Measurements from ENCODE around the gene RRAS2.

Gene RRAS2

DNA sequence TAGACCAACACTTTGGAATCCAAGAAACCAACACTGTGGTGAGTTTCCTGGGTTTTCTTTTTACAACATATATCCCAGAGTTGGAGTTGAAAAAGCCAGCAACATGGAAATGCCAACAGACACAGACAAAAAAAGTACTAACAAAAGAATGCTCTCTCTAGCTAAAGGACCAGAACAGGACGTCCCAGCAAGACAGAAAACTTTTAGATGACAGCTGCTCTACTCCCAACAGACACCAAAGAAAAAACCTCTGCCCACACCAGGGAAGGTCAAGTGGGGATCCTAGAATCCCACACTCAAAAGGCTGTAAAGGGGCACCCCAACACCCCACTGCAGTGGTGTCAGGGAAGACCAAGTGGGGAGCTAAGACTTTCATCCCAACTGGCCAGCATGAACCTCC, 23.3 kb downstream of the RRAS2 start:
- no peak for DNase-seq

- no peak for DNase-seq
These were observed 24.1 kb downstream of the RRAS2 start for GRCh38 chr11:14334893-14335292.

DNA sequence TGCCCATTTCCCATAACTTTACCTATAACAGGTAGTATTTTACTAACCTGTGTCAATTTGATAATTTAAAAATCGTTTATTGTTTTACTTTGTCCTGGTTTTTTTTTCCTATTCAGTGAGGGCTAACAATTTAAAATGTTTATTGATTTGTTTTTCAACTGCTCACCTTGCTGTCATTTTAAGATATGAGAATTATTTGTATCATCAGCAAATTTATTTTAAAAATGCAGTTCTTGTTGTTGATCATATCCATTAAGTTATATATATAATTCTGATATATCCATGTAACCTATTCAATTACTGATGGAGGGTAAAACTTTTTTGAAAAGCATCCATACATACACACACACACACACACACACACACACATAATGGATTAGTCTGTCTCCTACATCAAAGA, 24.8 kb downstream of the RRAS2 start:
- DNase-seq = no peak

GRCh38 chr11:14331476-14332136, 27.4 kb downstream of the RRAS2 start:
- no peak for DNase-seq

DNA sequence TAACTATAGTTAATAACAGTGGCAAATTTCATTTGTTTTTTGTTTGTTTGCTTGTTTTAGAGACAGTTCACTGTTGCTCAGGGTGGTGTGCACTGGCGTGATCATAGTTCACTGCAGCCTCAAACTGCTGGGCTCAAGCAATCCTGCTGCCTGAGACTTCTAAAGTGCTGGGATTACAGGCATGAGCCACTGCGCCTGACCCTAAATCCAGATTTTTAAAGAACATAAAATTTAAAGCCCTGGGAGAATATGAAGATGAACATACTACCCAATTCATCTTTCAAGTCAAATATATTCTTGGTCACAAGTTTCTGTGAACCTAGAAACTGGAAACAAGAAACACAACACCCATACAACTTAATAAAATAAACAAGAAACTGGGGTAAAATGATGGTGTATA, 28.1 kb downstream of the RRAS2 start:
- DNase-seq = no peak

- no peak for DNase-seq
These were observed 29.3 kb downstream of the RRAS2 start for GRCh38 chr11:14329702-14330101.

DNA sequence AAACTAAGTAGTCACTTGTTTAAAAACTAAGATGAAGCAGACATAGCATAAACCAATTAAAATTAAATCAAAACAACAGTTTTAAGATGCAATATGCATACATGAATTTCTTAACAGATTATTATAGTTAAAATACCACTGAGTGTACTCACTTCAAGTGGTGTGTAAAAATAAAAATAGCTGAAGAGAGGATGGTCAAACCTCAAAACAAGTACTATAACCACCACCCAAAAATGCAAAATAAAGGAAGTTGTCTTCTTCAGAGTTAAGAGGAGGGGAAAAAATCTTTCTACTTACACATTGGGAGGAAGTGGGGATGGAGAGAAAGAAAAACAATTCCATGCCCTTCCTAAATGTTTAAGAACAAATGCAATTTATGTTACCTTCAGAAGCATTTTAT, 31.9 kb downstream of the RRAS2 start:
- DNase-seq = no peak

- no peak for DNase-seq
These were observed 35.8 kb downstream of the RRAS2 start for GRCh38 chr11:14323118-14323676.

GRCh38 chr11:14322510-14322909, 36.5 kb downstream of the RRAS2 start:
- no peak for DNase-seq

DNA sequence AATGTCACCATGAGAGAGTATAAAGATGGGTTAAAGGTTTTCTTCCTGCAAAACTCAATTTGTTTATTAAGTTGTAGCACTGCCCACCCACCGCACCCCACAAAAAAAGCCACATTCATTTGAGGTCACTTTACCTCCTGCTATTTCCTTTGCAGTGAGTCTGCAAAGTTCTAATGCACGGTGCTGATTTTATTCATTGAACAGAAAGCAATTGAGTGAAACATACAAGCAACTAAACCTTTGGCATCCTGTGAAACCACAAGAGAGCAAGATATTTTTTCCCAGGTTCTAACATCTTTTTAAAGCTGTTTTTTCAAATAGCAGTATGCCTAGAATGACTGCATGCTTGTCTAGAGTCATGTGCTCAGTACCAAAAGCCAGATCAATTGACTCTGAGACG, 39.0 kb downstream of the RRAS2 start:
- DNase-seq = no peak

GRCh38 chr11:14318581-14318981, 40.4 kb downstream of the RRAS2 start:
- no peak for DNase-seq

DNA sequence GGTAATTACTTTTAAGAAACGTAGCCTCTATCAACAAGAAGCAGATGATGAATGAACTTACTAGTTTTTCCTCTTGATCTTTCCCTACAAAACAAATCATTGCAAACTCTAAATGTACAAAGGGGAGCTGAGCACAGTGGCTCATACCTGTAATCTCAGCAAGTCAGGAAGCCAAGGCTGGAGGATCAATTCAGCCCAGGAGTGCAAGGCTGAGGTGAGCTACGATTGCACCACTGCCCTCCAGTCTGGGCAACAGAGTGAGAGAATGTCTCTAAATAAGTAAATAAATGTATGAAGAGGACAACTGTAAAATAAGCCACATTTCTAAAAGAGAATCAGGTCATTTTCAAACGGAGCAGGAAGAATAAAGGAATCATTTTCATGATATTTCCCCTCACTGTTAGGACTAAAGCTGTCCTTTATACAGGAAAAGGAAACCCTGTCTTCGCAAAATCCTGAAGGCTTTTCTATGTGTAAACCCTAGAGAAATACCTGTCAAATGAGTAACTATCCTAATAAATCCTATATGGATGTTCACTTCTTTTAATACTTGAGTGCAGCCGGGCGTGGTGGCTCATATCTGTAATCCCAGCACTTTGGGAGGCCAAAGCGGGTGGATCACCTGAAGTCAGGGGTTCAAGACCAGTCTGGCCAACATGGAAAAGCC, 41.2 kb downstream of the RRAS2 start:
- no peak for DNase-seq

GRCh38 chr11:14315130-14315529, 43.9 kb downstream of the RRAS2 start:
- no peak for DNase-seq

GRCh38 chr11:14314127-14314526, 44.9 kb downstream of the RRAS2 start:
- DNase-seq = no peak

DNA sequence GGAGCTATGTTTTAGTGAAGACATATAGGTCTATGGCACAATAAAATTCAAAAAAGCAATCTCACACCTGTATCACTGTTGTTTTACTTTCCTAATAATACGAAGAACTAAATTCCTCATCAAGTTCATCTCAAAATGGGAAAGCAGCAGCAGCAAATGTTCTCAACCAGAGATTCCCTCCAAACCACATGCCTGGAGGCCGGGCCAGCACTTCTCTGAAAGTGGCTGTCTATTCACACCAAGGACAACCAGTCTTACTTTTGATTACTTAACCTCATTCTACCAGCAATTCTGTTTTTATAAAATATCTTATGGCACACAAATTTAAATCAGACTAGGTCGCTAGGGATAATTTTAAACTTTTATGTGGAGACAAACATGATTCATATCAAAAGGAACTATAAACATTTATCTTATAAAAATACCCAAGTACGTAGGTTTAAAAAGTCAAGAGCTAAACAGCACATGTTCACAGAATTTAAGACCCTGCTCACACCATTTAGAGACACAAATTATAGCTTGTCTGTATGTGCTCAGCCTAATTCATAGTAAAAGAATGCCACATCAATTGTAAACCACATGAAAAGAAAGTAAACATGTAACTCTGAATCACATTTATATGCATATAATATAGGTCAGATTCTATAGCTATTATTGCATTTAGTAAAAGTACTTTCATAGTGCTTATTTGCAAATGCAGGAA, 46.1 kb downstream of the RRAS2 start:
- no peak for DNase-seq

DNA sequence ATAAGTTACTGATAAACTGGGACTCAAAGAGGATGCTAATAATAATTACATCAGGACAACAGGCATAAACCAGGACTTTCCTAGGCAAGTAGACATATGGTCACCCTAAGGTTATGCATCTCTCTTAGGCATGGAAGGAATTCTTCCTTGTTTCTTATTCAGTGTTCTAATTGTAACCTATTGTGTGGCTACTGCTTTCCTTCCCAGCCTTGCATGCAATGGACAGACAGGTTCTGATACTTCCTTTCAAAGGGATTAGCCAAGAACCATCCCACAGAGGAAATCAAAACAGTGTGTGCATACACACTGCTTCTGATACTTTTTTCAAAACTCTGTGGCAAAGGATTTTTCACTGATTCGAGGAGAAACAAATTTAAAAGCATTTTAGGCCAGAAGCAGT, 48.3 kb downstream of the RRAS2 start:
- DNase-seq = no peak

- DNase-seq = no peak
These were observed 49.4 kb downstream of the RRAS2 start for GRCh38 chr11:14309425-14310192.

DNA sequence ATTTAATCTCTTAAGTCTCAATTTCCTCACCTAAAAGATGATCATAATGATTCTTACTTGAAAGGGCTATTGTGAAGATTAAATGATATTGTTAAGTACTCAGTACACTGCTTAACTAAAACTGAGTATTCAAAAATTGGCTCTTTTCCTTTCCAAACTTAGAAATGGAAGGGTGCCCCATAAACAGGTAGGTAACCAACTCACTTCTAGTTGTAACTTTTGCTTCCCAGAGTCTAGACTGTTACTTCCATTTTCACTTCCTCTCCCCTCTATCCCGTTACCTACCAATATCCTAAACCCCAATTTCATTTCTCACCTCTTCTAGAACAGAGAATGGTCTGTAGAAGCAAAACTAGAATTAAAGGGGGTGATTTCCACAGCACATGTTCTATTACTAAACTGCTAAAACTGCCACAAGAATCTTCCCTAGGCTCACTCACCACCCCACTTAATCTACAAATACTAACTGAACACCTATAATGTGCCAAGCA, 50.0 kb downstream of the RRAS2 start:
- no peak for DNase-seq

- peak; percentile 74 to 86 for DNase-seq
These were observed 50.7 kb downstream of the RRAS2 start for GRCh38 chr11:14308114-14308896.

DNA sequence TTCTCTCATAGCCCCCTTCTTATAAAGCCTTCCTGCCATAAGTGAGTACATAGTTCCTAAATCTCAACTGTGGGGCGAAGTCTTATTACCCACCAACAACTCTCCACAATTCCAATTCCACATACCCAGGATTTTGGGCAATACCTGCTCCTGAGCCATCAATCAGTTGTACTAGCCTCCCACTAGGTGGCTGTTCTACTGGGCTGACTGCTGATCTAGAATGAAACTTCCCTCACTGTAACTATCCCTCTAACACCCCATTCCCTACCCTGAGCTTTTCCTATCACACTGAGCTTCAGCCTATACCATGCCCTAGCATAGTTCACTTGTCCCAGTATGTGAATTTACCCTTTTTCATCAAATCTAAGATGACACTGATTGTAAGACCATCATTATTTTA, 52.5 kb downstream of the RRAS2 start:
- no peak for DNase-seq

DNA sequence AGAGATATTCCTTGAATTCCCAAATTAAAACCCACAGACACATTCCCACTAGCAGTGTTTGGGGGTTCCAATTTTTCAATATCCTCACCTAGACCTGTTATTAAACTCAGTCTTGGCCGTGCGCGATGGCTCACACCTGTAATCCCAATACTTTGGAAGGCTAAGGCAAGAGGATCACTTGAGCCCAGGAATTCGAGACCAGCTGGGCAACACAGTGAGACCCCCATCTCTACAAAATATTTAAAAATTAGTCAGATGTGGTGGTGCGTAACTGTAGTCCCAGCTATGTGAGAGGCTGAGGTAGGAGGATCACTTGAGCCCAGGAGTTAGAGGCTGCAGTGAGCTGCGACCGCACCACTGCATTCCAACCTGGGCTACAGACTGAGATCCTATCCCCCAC, 53.3 kb downstream of the RRAS2 start:
- no peak for DNase-seq

GRCh38 chr11:14304601-14305000, 54.4 kb downstream of the RRAS2 start:
- no peak for DNase-seq

All from Kasumi-1 (cell line).